ENCODE data around the gene ALG9.

Gene ALG9

GRCh38 chr11:111759778-111760407 is 111.5 kb downstream of the ALG9 start:
- TF ChIP-seq, protein P1, sequence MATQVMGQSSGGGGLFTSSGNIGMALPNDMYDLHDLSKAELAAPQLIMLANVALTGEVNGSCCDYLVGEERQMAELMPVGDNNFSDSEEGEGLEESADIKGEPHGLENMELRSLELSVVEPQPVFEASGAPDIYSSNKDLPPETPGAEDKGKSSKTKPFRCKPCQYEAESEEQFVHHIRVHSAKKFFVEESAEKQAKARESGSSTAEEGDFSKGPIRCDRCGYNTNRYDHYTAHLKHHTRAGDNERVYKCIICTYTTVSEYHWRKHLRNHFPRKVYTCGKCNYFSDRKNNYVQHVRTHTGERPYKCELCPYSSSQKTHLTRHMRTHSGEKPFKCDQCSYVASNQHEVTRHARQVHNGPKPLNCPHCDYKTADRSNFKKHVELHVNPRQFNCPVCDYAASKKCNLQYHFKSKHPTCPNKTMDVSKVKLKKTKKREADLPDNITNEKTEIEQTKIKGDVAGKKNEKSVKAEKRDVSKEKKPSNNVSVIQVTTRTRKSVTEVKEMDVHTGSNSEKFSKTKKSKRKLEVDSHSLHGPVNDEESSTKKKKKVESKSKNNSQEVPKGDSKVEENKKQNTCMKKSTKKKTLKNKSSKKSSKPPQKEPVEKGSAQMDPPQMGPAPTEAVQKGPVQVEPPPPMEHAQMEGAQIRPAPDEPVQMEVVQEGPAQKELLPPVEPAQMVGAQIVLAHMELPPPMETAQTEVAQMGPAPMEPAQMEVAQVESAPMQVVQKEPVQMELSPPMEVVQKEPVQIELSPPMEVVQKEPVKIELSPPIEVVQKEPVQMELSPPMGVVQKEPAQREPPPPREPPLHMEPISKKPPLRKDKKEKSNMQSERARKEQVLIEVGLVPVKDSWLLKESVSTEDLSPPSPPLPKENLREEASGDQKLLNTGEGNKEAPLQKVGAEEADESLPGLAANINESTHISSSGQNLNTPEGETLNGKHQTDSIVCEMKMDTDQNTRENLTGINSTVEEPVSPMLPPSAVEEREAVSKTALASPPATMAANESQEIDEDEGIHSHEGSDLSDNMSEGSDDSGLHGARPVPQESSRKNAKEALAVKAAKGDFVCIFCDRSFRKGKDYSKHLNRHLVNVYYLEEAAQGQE (IDR thresholded peaks at IDR 0.05; ENCODE audit: low read depth): no peak
- TF ChIP-seq NFIC (IDR thresholded peaks at IDR 0.05) (no peak), YY1 (IDR thresholded peaks at IDR 0.05; ENCODE audit: low read depth) (no peak), USF1 (IDR thresholded peaks at IDR 0.05) (no peak), FOXM1 (IDR thresholded peaks at IDR 0.05; ENCODE audit: borderline replicate concordance, low read depth) (no peak), EP300 (IDR thresholded peaks at IDR 0.05; ENCODE audit: borderline replicate concordance) (no peak), TAF1 (IDR thresholded peaks at IDR 0.05; ENCODE audit: low read depth) (no peak), CEBPB (IDR thresholded peaks at IDR 0.05) (no peak), RAD21 (IDR thresholded peaks at IDR 0.05; ENCODE audit: low read depth) (no peak), CREB1 (IDR thresholded peaks at IDR 0.05; ENCODE audit: low read depth) (no peak), EGR1 (IDR thresholded peaks at IDR 0.05) (no peak)

GRCh38 chr11:111759376-111759775 is 112.0 kb downstream of the ALG9 start:
- TF ChIP-seq EP300 (IDR thresholded peaks at IDR 0.05; ENCODE audit: borderline replicate concordance): no peak

DNA sequence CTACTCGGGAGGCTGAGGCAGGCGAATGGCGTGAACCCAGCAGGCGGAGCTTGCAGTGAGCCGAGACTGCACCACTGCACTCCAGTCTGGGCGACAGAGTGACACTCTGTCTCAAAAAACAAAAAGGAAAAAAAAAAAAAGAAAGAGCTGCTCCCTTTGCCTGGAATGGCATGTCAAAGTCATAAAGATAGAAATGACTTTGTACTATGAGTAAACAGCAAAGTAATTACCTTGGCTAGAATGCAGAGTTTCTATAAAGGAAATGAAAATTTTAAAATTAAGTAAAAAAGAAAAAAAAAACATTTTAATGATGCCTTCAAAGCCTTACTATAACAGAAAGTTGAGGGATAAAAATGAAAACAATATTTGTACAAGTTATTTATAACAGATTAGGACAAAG is 115.3 kb downstream of the ALG9 start:
- no peak for TF ChIP-seq ZBTB7A (IDR thresholded peaks at IDR 0.05; ENCODE audit: low read depth)
- TF ChIP-seq NFIC (IDR thresholded peaks at IDR 0.05): no peak
- TF ChIP-seq TAF1 (IDR thresholded peaks at IDR 0.05; ENCODE audit: low read depth): no peak
- no peak for TF ChIP-seq EGR1 (IDR thresholded peaks at IDR 0.05)
- TF ChIP-seq FOXM1 (IDR thresholded peaks at IDR 0.05; ENCODE audit: borderline replicate concordance, low read depth): no peak
- TF ChIP-seq TCF12 (IDR thresholded peaks at IDR 0.05; ENCODE audit: low read depth): no peak
- no peak for TF ChIP-seq USF1 (IDR thresholded peaks at IDR 0.05)
- TF ChIP-seq EP300 (IDR thresholded peaks at IDR 0.05; ENCODE audit: borderline replicate concordance): no peak
- no peak for TF ChIP-seq CEBPB (IDR thresholded peaks at IDR 0.05)
- no peak for TF ChIP-seq TEAD4 (IDR thresholded peaks at IDR 0.05)
- TF ChIP-seq, protein P1 (IDR thresholded peaks at IDR 0.05; ENCODE audit: low read depth): no peak
- no peak for TF ChIP-seq YY1 (IDR thresholded peaks at IDR 0.05; ENCODE audit: low read depth)
- TF ChIP-seq, protein P2, sequence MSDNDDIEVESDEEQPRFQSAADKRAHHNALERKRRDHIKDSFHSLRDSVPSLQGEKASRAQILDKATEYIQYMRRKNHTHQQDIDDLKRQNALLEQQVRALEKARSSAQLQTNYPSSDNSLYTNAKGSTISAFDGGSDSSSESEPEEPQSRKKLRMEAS (IDR thresholded peaks at IDR 0.05): no peak
- no peak for TF ChIP-seq RAD21 (IDR thresholded peaks at IDR 0.05; ENCODE audit: low read depth)
- TF ChIP-seq CREB1 (IDR thresholded peaks at IDR 0.05; ENCODE audit: low read depth): no peak

- no peak for TF ChIP-seq USF1 (IDR thresholded peaks at IDR 0.05)
These were observed 121.7 kb downstream of the ALG9 start for GRCh38 chr11:111749646-111750045.

- TF ChIP-seq CEBPB (IDR thresholded peaks at IDR 0.05): no peak
- TF ChIP-seq, protein P1 (IDR thresholded peaks at IDR 0.05; ENCODE audit: low read depth): no peak
- TF ChIP-seq, protein P2 (IDR thresholded peaks at IDR 0.05): no peak
- TF ChIP-seq FOXM1 (IDR thresholded peaks at IDR 0.05; ENCODE audit: borderline replicate concordance, low read depth): no peak
- TF ChIP-seq NFIC (IDR thresholded peaks at IDR 0.05): no peak
- no peak for TF ChIP-seq TAF1 (IDR thresholded peaks at IDR 0.05; ENCODE audit: low read depth)
- TF ChIP-seq ZBTB7A (IDR thresholded peaks at IDR 0.05; ENCODE audit: low read depth): no peak
These were observed 123.2 kb downstream of the ALG9 start for GRCh38 chr11:111748035-111748804.

Data from Ishikawa (cell line).